GM12891 (cell line): ENCODE results near the gene SLFN12.
A peak's percentile ranks its signal among the peaks of the same experiment; 100 is the strongest.

Experiments used
- DNase-seq: peaks from one replicate; pipeline ENCODE4 v3.0.0; 2011; ENCODE audit warnings: low spot score; ENCODE audit not compliant: insufficient read length
- FAIRE-seq: peaks from 2 replicates; lab custom pipeline; 2011; peaks lifted over from hg19 to GRCh38; lab: Jason Lieb, UNC
- PAX5 ChIP-seq: IDR thresholded peaks from 2 replicates; pipeline ENCODE4 v1.6.1; 2011; ENCODE audit warnings: low read length, moderate library complexity, mild to moderate bottlenecking; ENCODE audit not compliant: insufficient read depth, severe bottlenecking
- POLR2A ChIP-seq: IDR thresholded peaks from 2 replicates; pipeline ENCODE4 v1.6.1; 2011; ENCODE audit warnings: low read depth, low read length, control low read depth
- POLR2AphosphoS5 ChIP-seq: IDR thresholded peaks from 2 replicates; pipeline ENCODE4 v1.6.1; 2011; ENCODE audit warnings: low read depth, low read length, control low read depth
- POU2F2 ChIP-seq: IDR thresholded peaks from 2 replicates; pipeline ENCODE4 v1.6.1; 2011; ENCODE audit warnings: low read depth, mild to moderate bottlenecking, control low read depth, low read length, moderate library complexity
- SPI1 ChIP-seq: IDR thresholded peaks from 2 replicates; pipeline ENCODE4 v1.6.1; 2011; ENCODE audit warnings: low read depth, low read length, control low read depth
- TAF1 ChIP-seq: IDR thresholded peaks from 2 replicates; pipeline ENCODE4 v1.6.1; 2011; ENCODE audit warnings: low read depth, low read length, control low read depth

Gene SLFN12

DNA sequence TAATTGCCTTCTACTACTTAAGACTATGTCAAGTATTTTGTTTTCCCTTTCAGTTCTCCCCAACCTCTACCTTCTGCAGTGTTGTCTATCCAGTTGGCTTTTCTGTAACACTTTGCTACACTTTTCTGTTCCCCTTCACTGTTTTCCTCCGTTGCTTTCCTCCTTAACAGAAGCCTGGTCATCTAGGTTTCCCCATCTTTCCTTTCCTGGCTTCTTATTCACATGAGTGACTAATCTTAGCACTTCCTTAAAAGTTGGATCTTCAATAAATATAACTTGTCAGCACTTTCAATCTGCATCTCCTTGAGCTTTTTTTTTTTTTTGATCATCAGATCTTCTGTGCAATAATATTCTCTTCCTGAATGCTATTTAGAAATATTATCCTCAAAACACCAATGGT is 56.1 kb downstream of the SLFN12 start:
- DNase-seq (no peak), FAIRE-seq (no peak)
- TF ChIP-seq POLR2AphosphoS5, result no peak
- TF ChIP-seq SPI1, result no peak
- no peak for TF ChIP-seq TAF1
- TF ChIP-seq POLR2A, result no peak
- no peak for TF ChIP-seq PAX5
- TF ChIP-seq POU2F2, result no peak

DNA sequence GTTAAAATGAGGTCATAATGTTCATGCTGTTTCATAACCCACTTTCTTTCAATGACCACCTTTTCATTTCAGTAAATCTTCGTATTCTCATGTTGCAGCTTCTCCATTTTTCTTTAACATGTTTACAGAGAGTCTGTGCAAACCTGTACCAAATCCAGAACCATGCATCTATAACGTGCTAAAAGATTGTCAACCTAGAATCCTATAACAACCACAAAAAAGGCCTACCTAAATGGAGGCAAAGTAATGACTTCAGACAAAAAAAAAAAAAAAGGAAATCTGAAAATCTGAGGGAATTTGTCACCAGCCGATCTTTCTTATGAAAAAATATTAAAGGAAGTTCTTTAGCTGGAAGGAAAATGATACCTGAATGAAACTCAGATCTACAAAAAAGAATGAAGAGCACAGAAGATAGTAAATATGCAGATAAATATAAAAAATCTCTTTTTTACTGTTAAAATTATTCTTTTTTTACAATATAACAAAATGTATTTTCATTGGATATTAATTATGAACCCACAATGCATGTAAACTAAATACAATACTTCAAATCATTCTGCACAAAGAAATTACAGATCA is 57.4 kb downstream of the SLFN12 start:
- DNase-seq (no peak), FAIRE-seq (no peak)
- TF ChIP-seq POU2F2, result no peak
- TF ChIP-seq POLR2A, result no peak
- TF ChIP-seq TAF1, result no peak
- no peak for TF ChIP-seq PAX5
- TF ChIP-seq SPI1, result no peak
- TF ChIP-seq POLR2AphosphoS5, result no peak

- TF ChIP-seq POU2F2 (0 out of 2 replicates have a peak, but pooled peaks have one; percentile 14), TAF1 (peak; percentile 19; the same call in 1 of the 2 replicates), POLR2AphosphoS5 (no peak), PAX5 (no peak), POLR2A (no peak)
- FAIRE-seq (peak; percentile 74), DNase-seq (peak; percentile 12)
These were observed 58.1 kb downstream of the SLFN12 start for GRCh38 chr17:35373984-35374765.

DNA sequence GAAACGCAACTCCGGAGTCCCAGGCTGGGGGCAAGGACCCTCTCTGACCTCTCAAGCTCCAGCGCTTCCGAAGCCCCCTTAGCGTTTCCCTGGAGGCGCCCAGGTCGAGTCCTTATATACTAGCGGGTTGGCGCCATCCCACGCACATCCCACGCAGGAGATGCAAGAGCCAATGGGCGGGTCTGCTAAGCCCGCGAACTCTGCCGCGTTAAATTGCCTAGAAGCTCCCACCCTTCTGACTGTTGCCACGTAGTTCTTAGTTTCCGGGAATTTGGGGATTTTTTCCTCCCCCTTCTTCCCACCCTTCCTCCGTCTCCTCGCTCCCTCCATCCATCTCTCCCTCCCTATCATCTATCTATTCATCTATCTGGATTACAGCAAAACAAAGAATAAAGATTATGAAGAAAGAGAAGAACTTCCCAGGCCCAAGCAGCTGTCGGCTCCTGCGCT is 58.7 kb downstream of the SLFN12 start, which contains the start of gene SLFN11:
TSS of gene SLFN11 (minus strand) at position 88 of the 450 bp plus-strand sequence. CDS start 9,814 bp downstream, outside the sequence.
- TF ChIP-seq SPI1 (no peak), POLR2A (peak; percentile 92), PAX5 (no peak), POLR2AphosphoS5 (peak; percentile 89), POU2F2 (peak; percentile 30; the same call in 1 of the 2 replicates), TAF1 (peak; percentile 62; the same call in 1 of the 2 replicates)
- FAIRE-seq, result no peak
- DNase-seq, result peak; percentile 25

- TF ChIP-seq POU2F2, result no peak
- no peak for TF ChIP-seq TAF1
- no peak for TF ChIP-seq POLR2AphosphoS5
- TF ChIP-seq PAX5, result no peak
- TF ChIP-seq SPI1, result no peak
- TF ChIP-seq POLR2A, result no peak
- FAIRE-seq (no peak), DNase-seq (peak; percentile 17)
These were observed 59.3 kb downstream of the SLFN12 start for GRCh38 chr17:35372846-35373533.

GRCh38 chr17:35371934-35372333 is 60.4 kb downstream of the SLFN12 start:
- no peak for TF ChIP-seq POLR2AphosphoS5
- TF ChIP-seq PAX5, result no peak
- TF ChIP-seq POU2F2, result no peak
- TF ChIP-seq SPI1, result no peak
- no peak for TF ChIP-seq POLR2A
- no peak for TF ChIP-seq TAF1
- DNase-seq (no peak), FAIRE-seq (no peak)

GRCh38 chr17:35368081-35368830 is 64.0 kb downstream of the SLFN12 start:
- FAIRE-seq (peak; percentile 84), DNase-seq (peak; percentile 31)
- TF ChIP-seq POLR2A (no peak), SPI1 (peak; percentile 47; the same call in 1 of the 2 replicates)

- no peak for DNase-seq
- no peak for TF ChIP-seq POU2F2
- no peak for TF ChIP-seq PAX5
- TF ChIP-seq SPI1, result no peak
- TF ChIP-seq TAF1, result no peak
- TF ChIP-seq POLR2A, result no peak
- TF ChIP-seq POLR2AphosphoS5, result no peak
These were observed 71.3 kb downstream of the SLFN12 start for GRCh38 chr17:35361027-35361426.

More at GRCh38 chr17:35361027-35361426, 71.3 kb downstream of the SLFN12 start:
- FAIRE-seq, result no peak
